Activated naive CD8-positive, alpha-beta T cell treated with anti-CD3 and anti-CD28 coated beads, Interleukin-2, amount 50 U/mL, for 24 hours (primary cell): ENCODE results near the gene ETV3L.

Experiments
- ATAC-seq: fragments of 150-1000 bp; cut with Tn5 transposase; one replicate; pipeline ENCODE4 v1.10.0; 2021
- DNase-seq: peaks from one replicate; pipeline ENCODE4 v3.0.0; 2021
- H3K27ac Mint-ChIP-seq: one replicate; pipeline ENCODE4 v1.8.0; 2021; ENCODE audit warnings: mild to moderate bottlenecking, mixed read lengths
- H3K27me3 Mint-ChIP-seq: one replicate; pipeline ENCODE4 v1.8.0; 2021; ENCODE audit warnings: mixed read lengths
- H3K36me3 Mint-ChIP-seq: one replicate; pipeline ENCODE4 v1.8.0; 2021; ENCODE audit warnings: low read depth, mixed read lengths
- H3K4me1 Mint-ChIP-seq: one replicate; pipeline ENCODE4 v1.8.0; 2021; ENCODE audit warnings: mixed read lengths
- H3K4me3 Mint-ChIP-seq: one replicate; pipeline ENCODE4 v1.8.0; 2021; ENCODE audit warnings: mild to moderate bottlenecking, moderate library complexity, mixed read lengths
- H3K9me3 Mint-ChIP-seq: one replicate; pipeline ENCODE4 v1.8.0; 2021; ENCODE audit warnings: mixed read lengths

Gene ETV3L

GRCh38 chr1:157099633-157100009 lies at the start of gene ETV3L:
ETV3L (minus strand) TSS chr1:157099808; CDS start chr1:157099523, 285 bp downstream.
- H3K4me1 Mint-ChIP-seq: peaks cover 11% of the 10 kb centered on the region
- no peak within 1 kb of the TSS for H3K4me3 Mint-ChIP-seq
- no peaks in the 10 kb centered on the region for H3K9me3 Mint-ChIP-seq
- ATAC-seq: no peak
- H3K27me3 Mint-ChIP-seq: peaks cover 2% of the 10 kb centered on the region
- DNase-seq: no peak
- H3K36me3 Mint-ChIP-seq: no peaks in the 10 kb centered on the region
- no peak within 1 kb of the TSS for H3K27ac Mint-ChIP-seq

GRCh38 chr1:157147906-157148700 lies 48.5 kb upstream of the ETV3L start:
- no peaks in the 10 kb centered on the region for H3K36me3 Mint-ChIP-seq
- peak overlapping the region; percentile 43 for H3K27ac Mint-ChIP-seq
- peaks cover 39% of the 10 kb centered on the region for H3K4me1 Mint-ChIP-seq
- ATAC-seq (no peak), DNase-seq (no peak)
- H3K27me3 Mint-ChIP-seq: peaks cover 2% of the 10 kb centered on the region
- H3K4me3 Mint-ChIP-seq: no peak overlapping the region
- no peaks in the 10 kb centered on the region for H3K9me3 Mint-ChIP-seq

GRCh38 chr1:157147037-157147436 lies 47.4 kb upstream of the ETV3L start:
- Mint-ChIP-seq H3K36me3 (no peaks in the 10 kb centered on the region), H3K27me3 (peaks cover 2% of the 10 kb centered on the region), H3K4me3 (no peak overlapping the region), H3K4me1 (peaks cover 40% of the 10 kb centered on the region), H3K27ac (peak overlapping the region; percentile 3), H3K9me3 (no peaks in the 10 kb centered on the region)
- DNase-seq (no peak), ATAC-seq (peak; percentile 49)

- ATAC-seq: no peak
- H3K36me3 Mint-ChIP-seq: no peaks in the 10 kb centered on the region
- H3K4me1 Mint-ChIP-seq: peaks cover 47% of the 10 kb centered on the region
- no peak for DNase-seq
- H3K9me3 Mint-ChIP-seq: no peaks in the 10 kb centered on the region
- H3K27ac Mint-ChIP-seq: no peak overlapping the region
- no peak overlapping the region for H3K4me3 Mint-ChIP-seq
- peaks cover 2% of the 10 kb centered on the region for H3K27me3 Mint-ChIP-seq
Measured at GRCh38 chr1:157146244-157146643, 46.6 kb upstream of the ETV3L start.

GRCh38 chr1:157145076-157145475 lies 45.5 kb upstream of the ETV3L start:
- H3K36me3 Mint-ChIP-seq: no peaks in the 10 kb centered on the region
- H3K27me3 Mint-ChIP-seq: peaks cover 2% of the 10 kb centered on the region
- DNase-seq (no peak), ATAC-seq (no peak)
- no peak overlapping the region for H3K4me3 Mint-ChIP-seq
- H3K27ac Mint-ChIP-seq: no peak overlapping the region
- peaks cover 51% of the 10 kb centered on the region for H3K4me1 Mint-ChIP-seq
- no peaks in the 10 kb centered on the region for H3K9me3 Mint-ChIP-seq

GRCh38 chr1:157144509-157144908 lies 44.9 kb upstream of the ETV3L start:
- ATAC-seq: no peak
- no peak for DNase-seq
- peaks cover 2% of the 10 kb centered on the region for H3K27me3 Mint-ChIP-seq
- H3K27ac Mint-ChIP-seq: no peak overlapping the region
- no peaks in the 10 kb centered on the region for H3K36me3 Mint-ChIP-seq
- H3K4me3 Mint-ChIP-seq: no peak overlapping the region
- no peaks in the 10 kb centered on the region for H3K9me3 Mint-ChIP-seq
- H3K4me1 Mint-ChIP-seq: peaks cover 57% of the 10 kb centered on the region

- Mint-ChIP-seq H3K27ac (peak overlapping the region; percentile 5), H3K4me1 (peaks cover 53% of the 10 kb centered on the region), H3K4me3 (no peak overlapping the region), H3K27me3 (no peaks in the 10 kb centered on the region), H3K36me3 (no peaks in the 10 kb centered on the region), H3K9me3 (no peaks in the 10 kb centered on the region)
- DNase-seq: no peak
- no peak for ATAC-seq
Measured at GRCh38 chr1:157142765-157143423, 43.3 kb upstream of the ETV3L start.

- Mint-ChIP-seq H3K27ac (peak overlapping the region; percentile 5), H3K4me3 (peak overlapping the region; percentile 2), H3K36me3 (peaks cover 6% of the 10 kb centered on the region), H3K9me3 (no peaks in the 10 kb centered on the region), H3K4me1 (peaks cover 52% of the 10 kb centered on the region), H3K27me3 (no peaks in the 10 kb centered on the region)
- ATAC-seq (no peak), DNase-seq (no peak)
Measured at GRCh38 chr1:157142201-157142600, 42.6 kb upstream of the ETV3L start.

GRCh38 chr1:157141212-157141855 lies 41.7 kb upstream of the ETV3L start:
- DNase-seq (no peak), ATAC-seq (no peak)
- Mint-ChIP-seq H3K4me3 (no peak overlapping the region), H3K4me1 (peaks cover 55% of the 10 kb centered on the region), H3K9me3 (no peaks in the 10 kb centered on the region), H3K27me3 (no peaks in the 10 kb centered on the region), H3K27ac (peak overlapping the region; percentile 95), H3K36me3 (peaks cover 14% of the 10 kb centered on the region)

- Mint-ChIP-seq H3K4me1 (peaks cover 67% of the 10 kb centered on the region), H3K36me3 (peaks cover 26% of the 10 kb centered on the region), H3K4me3 (peak overlapping the region; percentile 97), H3K27ac (peak overlapping the region; percentile 95), H3K9me3 (no peaks in the 10 kb centered on the region), H3K27me3 (no peaks in the 10 kb centered on the region)
- ATAC-seq (peak; percentile 71), DNase-seq (no peak)
Measured at GRCh38 chr1:157140063-157140588, 40.5 kb upstream of the ETV3L start.

- ATAC-seq (no peak), DNase-seq (no peak)
- H3K27ac Mint-ChIP-seq: peak overlapping the region; percentile 95
- peak overlapping the region; percentile 97 for H3K4me3 Mint-ChIP-seq
- no peaks in the 10 kb centered on the region for H3K27me3 Mint-ChIP-seq
- H3K9me3 Mint-ChIP-seq: no peaks in the 10 kb centered on the region
- H3K36me3 Mint-ChIP-seq: peaks cover 35% of the 10 kb centered on the region
- peaks cover 76% of the 10 kb centered on the region for H3K4me1 Mint-ChIP-seq
Measured at GRCh38 chr1:157139052-157139715, 39.6 kb upstream of the ETV3L start.

GRCh38 chr1:157138220-157139051 lies 38.8 kb upstream of the ETV3L start, which contains the start of gene ETV3:
ETV3 (minus strand) TSS chr1:157138395; CDS start chr1:157136352, 2,043 bp downstream.
- H3K4me1 Mint-ChIP-seq: peaks cover 84% of the 10 kb centered on the region
- H3K4me3 Mint-ChIP-seq: peak within 1 kb of the TSS; percentile 97
- H3K36me3 Mint-ChIP-seq: peaks cover 43% of the 10 kb centered on the region
- H3K27me3 Mint-ChIP-seq: no peaks in the 10 kb centered on the region
- ATAC-seq (peak; percentile 67), DNase-seq (peak; percentile 86)
- H3K9me3 Mint-ChIP-seq: no peaks in the 10 kb centered on the region
- H3K27ac Mint-ChIP-seq: peak within 1 kb of the TSS; percentile 95

- Mint-ChIP-seq H3K4me1 (peaks cover 88% of the 10 kb centered on the region), H3K36me3 (peaks cover 51% of the 10 kb centered on the region)
- DNase-seq: no peak
Measured at GRCh38 chr1:157137408-157138219, 38.0 kb upstream of the ETV3L start.

More at GRCh38 chr1:157137408-157138219, 38.0 kb upstream of the ETV3L start:
- no peak for ATAC-seq
- Mint-ChIP-seq H3K4me3 (peak overlapping the region; percentile 97), H3K9me3 (no peaks in the 10 kb centered on the region), H3K27ac (peak overlapping the region; percentile 59), H3K27me3 (no peaks in the 10 kb centered on the region)
